ENCODE data around the gene RFTN1.

DNA sequence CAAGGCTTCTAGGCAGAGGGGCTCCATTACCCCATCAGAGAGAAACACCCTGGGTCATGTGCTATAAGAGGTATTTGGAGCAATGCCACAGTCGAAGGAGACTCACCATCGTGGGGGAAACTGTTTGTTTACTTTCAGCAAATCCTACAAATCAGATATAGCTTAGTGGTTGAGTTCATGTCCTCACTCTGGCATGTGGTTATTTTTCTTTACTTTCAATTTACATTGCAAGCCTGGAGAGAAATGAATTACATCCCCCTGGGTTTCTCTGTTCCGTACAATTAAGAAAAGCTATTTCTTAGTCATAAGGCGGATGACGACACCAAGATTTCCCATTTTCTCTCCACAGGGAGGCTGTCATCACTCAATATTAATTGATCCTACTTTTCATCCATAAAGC is 36.9 kb downstream of the RFTN1 start:
- TF ChIP-seq, protein P1, sequence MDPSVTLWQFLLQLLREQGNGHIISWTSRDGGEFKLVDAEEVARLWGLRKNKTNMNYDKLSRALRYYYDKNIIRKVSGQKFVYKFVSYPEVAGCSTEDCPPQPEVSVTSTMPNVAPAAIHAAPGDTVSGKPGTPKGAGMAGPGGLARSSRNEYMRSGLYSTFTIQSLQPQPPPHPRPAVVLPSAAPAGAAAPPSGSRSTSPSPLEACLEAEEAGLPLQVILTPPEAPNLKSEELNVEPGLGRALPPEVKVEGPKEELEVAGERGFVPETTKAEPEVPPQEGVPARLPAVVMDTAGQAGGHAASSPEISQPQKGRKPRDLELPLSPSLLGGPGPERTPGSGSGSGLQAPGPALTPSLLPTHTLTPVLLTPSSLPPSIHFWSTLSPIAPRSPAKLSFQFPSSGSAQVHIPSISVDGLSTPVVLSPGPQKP (CRISPR knock-in tag; IDR thresholded peaks at IDR 0.05) = no peak
- no peak for TF ChIP-seq MEIS2 (IDR thresholded peaks at IDR 0.05; ENCODE audit: partially characterized antibody)
- no peak for TF ChIP-seq GABPA (tag; conservative IDR thresholded peaks at IDR 0.05; ENCODE audit: low read depth)
- no peak for TF ChIP-seq ZNF133 (CRISPR knock-in tag; IDR thresholded peaks at IDR 0.05)
- TF ChIP-seq NONO (IDR thresholded peaks at IDR 0.05; ENCODE audit: low read depth in 2 of 2, low read length in 1 of 2) = no peak
- TF ChIP-seq SMARCA4 (IDR thresholded peaks at IDR 0.05) = no peak
- no peak for TF ChIP-seq ZNF324 (CRISPR knock-in tag; IDR thresholded peaks at IDR 0.05)
- TF ChIP-seq NR2C2 (CRISPR knock-in tag; IDR thresholded peaks at IDR 0.05) = no peak
- TF ChIP-seq NR2C2 (tag; IDR thresholded peaks at IDR 0.05) = no peak
- TF ChIP-seq FOXK1 (CRISPR knock-in tag; IDR thresholded peaks at IDR 0.05; ENCODE audit: borderline replicate concordance) = no peak
- TF ChIP-seq, protein P2, sequence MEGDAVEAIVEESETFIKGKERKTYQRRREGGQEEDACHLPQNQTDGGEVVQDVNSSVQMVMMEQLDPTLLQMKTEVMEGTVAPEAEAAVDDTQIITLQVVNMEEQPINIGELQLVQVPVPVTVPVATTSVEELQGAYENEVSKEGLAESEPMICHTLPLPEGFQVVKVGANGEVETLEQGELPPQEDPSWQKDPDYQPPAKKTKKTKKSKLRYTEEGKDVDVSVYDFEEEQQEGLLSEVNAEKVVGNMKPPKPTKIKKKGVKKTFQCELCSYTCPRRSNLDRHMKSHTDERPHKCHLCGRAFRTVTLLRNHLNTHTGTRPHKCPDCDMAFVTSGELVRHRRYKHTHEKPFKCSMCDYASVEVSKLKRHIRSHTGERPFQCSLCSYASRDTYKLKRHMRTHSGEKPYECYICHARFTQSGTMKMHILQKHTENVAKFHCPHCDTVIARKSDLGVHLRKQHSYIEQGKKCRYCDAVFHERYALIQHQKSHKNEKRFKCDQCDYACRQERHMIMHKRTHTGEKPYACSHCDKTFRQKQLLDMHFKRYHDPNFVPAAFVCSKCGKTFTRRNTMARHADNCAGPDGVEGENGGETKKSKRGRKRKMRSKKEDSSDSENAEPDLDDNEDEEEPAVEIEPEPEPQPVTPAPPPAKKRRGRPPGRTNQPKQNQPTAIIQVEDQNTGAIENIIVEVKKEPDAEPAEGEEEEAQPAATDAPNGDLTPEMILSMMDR (IDR thresholded peaks at IDR 0.05 in 2 of 3, conservative IDR thresholded peaks at IDR 0.05 in 1 of 3; ENCODE audit: insufficient read depth in 2 of 3, low read depth in 1 of 3, low read length in 3 of 3) = no peak
- TF ChIP-seq KLF13 (tag; IDR thresholded peaks at IDR 0.05; ENCODE audit: borderline replicate concordance, low read depth) = no peak
- TF ChIP-seq, protein P3, sequence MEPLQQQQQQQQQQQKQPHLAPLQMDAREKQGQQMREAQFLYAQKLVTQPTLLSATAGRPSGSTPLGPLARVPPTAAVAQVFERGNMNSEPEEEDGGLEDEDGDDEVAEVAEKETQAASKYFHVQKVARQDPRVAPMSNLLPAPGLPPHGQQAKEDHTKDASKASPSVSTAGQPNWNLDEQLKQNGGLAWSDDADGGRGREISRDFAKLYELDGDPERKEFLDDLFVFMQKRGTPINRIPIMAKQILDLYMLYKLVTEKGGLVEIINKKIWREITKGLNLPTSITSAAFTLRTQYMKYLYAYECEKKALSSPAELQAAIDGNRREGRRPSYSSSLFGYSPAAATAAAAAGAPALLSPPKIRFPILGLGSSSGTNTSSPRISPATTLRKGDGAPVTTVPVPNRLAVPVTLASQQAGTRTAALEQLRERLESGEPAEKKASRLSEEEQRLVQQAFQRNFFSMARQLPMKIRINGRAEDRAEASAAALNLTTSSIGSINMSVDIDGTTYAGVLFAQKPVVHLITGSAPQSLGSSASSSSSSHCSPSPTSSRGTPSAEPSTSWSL (CRISPR knock-in tag; IDR thresholded peaks at IDR 0.05; ENCODE audit: borderline replicate concordance) = no peak
- no peak for TF ChIP-seq CREM (IDR thresholded peaks at IDR 0.05; ENCODE audit: low read depth)
- TF ChIP-seq, protein P4, sequence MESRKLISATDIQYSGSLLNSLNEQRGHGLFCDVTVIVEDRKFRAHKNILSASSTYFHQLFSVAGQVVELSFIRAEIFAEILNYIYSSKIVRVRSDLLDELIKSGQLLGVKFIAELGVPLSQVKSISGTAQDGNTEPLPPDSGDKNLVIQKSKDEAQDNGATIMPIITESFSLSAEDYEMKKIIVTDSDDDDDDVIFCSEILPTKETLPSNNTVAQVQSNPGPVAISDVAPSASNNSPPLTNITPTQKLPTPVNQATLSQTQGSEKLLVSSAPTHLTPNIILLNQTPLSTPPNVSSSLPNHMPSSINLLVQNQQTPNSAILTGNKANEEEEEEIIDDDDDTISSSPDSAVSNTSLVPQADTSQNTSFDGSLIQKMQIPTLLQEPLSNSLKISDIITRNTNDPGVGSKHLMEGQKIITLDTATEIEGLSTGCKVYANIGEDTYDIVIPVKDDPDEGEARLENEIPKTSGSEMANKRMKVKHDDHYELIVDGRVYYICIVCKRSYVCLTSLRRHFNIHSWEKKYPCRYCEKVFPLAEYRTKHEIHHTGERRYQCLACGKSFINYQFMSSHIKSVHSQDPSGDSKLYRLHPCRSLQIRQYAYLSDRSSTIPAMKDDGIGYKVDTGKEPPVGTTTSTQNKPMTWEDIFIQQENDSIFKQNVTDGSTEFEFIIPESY (CRISPR knock-in tag; IDR thresholded peaks at IDR 0.05) = no peak
